COLO829 (cell line): Measurements from ENCODE around the gene PCDHGC5.

Source experiments
- DNase-seq: peaks from one replicate; pipeline ENCODE4 v3.0.0; 2012; ENCODE audit warnings: low spot score

The PCDHGC5 gene

GRCh38 chr5:141529873-141530272 lies 41.0 kb downstream of the PCDHGC5 start:
- no peak for DNase-seq

DNA sequence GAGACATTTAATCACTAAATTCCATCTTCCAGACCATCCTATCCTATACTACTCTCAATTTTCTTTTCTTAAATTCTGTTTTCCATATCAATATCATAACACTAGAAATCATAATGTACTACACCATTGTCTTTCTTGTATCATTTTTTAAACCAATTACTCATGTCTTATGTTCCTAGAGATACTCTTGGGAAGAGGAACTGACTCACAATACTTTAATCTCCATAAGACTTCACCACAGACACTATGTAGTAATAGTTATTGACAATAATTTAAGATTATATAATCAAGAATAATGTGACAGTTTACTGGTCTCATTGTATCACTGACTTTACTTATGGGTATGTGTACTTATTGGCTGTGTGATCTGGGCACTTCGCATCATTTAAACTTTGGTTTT lies 43.8 kb downstream of the PCDHGC5 start:
- DNase-seq = no peak

DNA sequence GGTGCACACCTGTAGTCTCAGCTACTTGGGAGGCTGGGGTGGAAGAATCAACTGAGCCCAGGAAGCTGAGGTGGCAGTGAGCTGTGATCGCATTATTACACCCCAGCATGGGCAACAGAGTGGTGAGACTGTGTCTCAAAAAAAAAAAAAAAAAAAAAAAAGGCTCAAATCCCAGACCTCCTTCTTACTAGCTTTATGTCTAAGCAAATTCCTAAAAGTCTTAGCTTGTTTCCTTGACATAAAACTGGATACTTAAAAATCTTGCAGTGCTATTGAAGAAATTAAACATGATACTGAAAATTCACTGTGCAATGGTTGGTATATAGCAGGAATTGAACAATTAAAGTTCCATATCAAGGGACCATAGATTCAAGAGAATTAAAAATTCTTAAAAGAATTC lies 45.0 kb downstream of the PCDHGC5 start:
- no peak for DNase-seq

- no peak for DNase-seq
These were observed 45.8 kb downstream of the PCDHGC5 start for GRCh38 chr5:141534492-141535213.
